AG04450 (cell line): ENCODE data around the gene HOXA5. TPM values are rescaled to one million over a fixed set of nuclear protein-coding genes. Genes with fewer than 3 reads are reported as not detected.

Source experiments
- CTCF ChIA-PET: fragments of 300-600, 350-600 bp; formaldehyde crosslinking; extraction: SDS; loops from one replicate; lab custom pipeline; 2022; ENCODE audit warnings: antibody characterized with exemption, inconsistent platforms; lab: Charles Lee
- POLR2A ChIA-PET: fragments of 350-600 bp; formaldehyde crosslinking; extraction: SDS; loops from one replicate; lab custom pipeline; 2021; ENCODE audit warnings: antibody characterized with exemption, inconsistent platforms; lab: Yijun Ruan, JAX
- DNase-seq: peaks from one replicate; pipeline ENCODE4 v3.0.0-alpha.2; 2011; ENCODE audit warnings: low read depth, low spot score
- H3K27ac ChIP-seq: one replicate; pipeline ENCODE4 v1.5.1; 2012; ENCODE audit warnings: low read depth, low read length, control low read depth
- H3K27me3 ChIP-seq: one replicate; pipeline ENCODE4 v1.6.0; 2012; ENCODE audit warnings: low read length; ENCODE audit not compliant: control insufficient read depth, insufficient read depth
- H3K4me3 ChIP-seq: 2 replicates; pipeline ENCODE4 v1.5.1; 2011; ENCODE audit warnings: mild to moderate bottlenecking, low read depth, low read length, control low read depth
- H3K9me3 ChIP-seq: 2 replicates; pipeline ENCODE4 v1.5.1; 2012; ENCODE audit warnings: low read length; ENCODE audit not compliant: control insufficient read depth, insufficient read depth
- CTCF ChIP-seq: IDR thresholded peaks from 2 replicates; pipeline ENCODE4 v1.5.1; 2011; ENCODE audit warnings: low read depth, low read length, control low read depth, inconsistent platforms
- polyA plus RNA-seq: library from polyadenylated mRNA; depleted of rRNA; stranded (reverse); fragments of >200 nt; gene quantifications from 2 replicates; pipeline ENCODE4 v1.2.3, GENCODE V29; 2011

The HOXA5 gene
- polyA plus RNA-seq, 1 experiment, result 51.0 TPM

GRCh38 chr7:27111042-27111750 is 32.3 kb downstream of the HOXA5 start:
- ChIA-PET CTCF (interaction anchor here (0.6 to 3.8 kb wide), 3 partner anchors 30 to 435 kb away, joined by 3 to 18 read pairs (median 8); no protein-coding TSS in a partner anchor), POLR2A (interaction anchor here (0.6 to 1.7 kb wide), 10 partner anchors 9 to 71 kb away, joined by 3 to 15 read pairs (median 6); partner anchors contain the start of genes HOXA1, HOXA3 and HOXA5)
- no peaks in the 10 kb centered on the region for H3K27me3 ChIP-seq
- TF ChIP-seq CTCF, result peak; percentile 13; the same call in 1 of the 2 replicates
- H3K27ac ChIP-seq, result peak overlapping the region; percentile 95
- H3K9me3 ChIP-seq, result no peaks in the 10 kb centered on the region
- H3K4me3 ChIP-seq, result peak overlapping the region; percentile 84
- DNase-seq, result no peak

- CTCF ChIA-PET, result interaction anchor here (0.5 to 3.8 kb wide), 7 partner anchors 31 to 1279 kb away, joined by 3 to 18 read pairs (median 6); partner anchors contain the start of gene HOXA5
- Histone ChIP-seq H3K4me3 (peak overlapping the region; percentile 84), H3K27ac (peak overlapping the region; percentile 95), H3K9me3 (no peaks in the 10 kb centered on the region), H3K27me3 (no peaks in the 10 kb centered on the region)
- POLR2A ChIA-PET, result interaction anchor here (0.6 to 1.7 kb wide), 10 partner anchors 9 to 72 kb away, joined by 3 to 15 read pairs (median 6); partner anchors contain the start of genes HOXA1, HOXA3 and HOXA5
- TF ChIP-seq CTCF, result no peak
- DNase-seq, result peak; percentile 68
Observed at GRCh38 chr7:27110186-27111031, 33.1 kb downstream of the HOXA5 start.

- Histone ChIP-seq H3K27me3 (no peaks in the 10 kb centered on the region), H3K4me3 (peak overlapping the region; percentile 37), H3K27ac (peak overlapping the region; percentile 95), H3K9me3 (no peaks in the 10 kb centered on the region)
- TF ChIP-seq CTCF, result no peak
- ChIA-PET POLR2A (interaction anchor here (1.3 to 2.0 kb wide), 6 partner anchors 9 to 34 kb away, joined by 6 to 21 read pairs (median 13); partner anchors contain the start of gene HOXA5), CTCF (interaction anchor here (0.5 to 3.8 kb wide), 9 partner anchors 11 to 1280 kb away, joined by 3 to 18 read pairs (median 5); partner anchors contain the start of gene HOXA5)
- DNase-seq, result no peak
Observed at GRCh38 chr7:27109466-27110185, 33.9 kb downstream of the HOXA5 start.

GRCh38 chr7:27108390-27109127 is 34.9 kb downstream of the HOXA5 start:
- ChIA-PET POLR2A (interaction anchor here (0.6 to 2.0 kb wide), 9 partner anchors 10 to 914 kb away, joined by 3 to 21 read pairs (median 7); no protein-coding TSS in a partner anchor), CTCF (interaction anchor here (0.6 to 3.8 kb wide), 8 partner anchors 10 to 385 kb away, joined by 3 to 18 read pairs (median 6); no protein-coding TSS in a partner anchor)
- DNase-seq, result no peak
- TF ChIP-seq CTCF, result no peak
- Histone ChIP-seq H3K27me3 (no peaks in the 10 kb centered on the region), H3K27ac (peak overlapping the region; percentile 95), H3K9me3 (no peaks in the 10 kb centered on the region), H3K4me3 (peak overlapping the region; percentile 54)
